Breast epithelium (tissue), 4 donors: ENCODE data around the gene GIPC3. TPM values are rescaled to one million over a fixed set of nuclear protein-coding genes. Genes with fewer than 3 reads are reported as not detected.

Source experiments
- DNase-seq, 2 donors: peaks; one replicate each; pipeline ENCODE4 v3.0.0-alpha.2; 2019; ENCODE audit warnings: low spot score in 2 of 2
- H3K27ac ChIP-seq, 2 donors: fragments of 200-600 bp; sonication (generic) in 1 of 2; one replicate each; pipeline ENCODE4 v1.5.1; 2016 to 2019; ENCODE audit warnings: mild to moderate bottlenecking in 1 of 2
- H3K27me3 ChIP-seq, 2 donors: fragments of 200-600 bp; sonication (generic) in 1 of 2; one replicate each; pipeline versions ENCODE4 v1.5.1 to v1.6.0; 2017 to 2019; ENCODE audit warnings: control low read depth in 1 of 2, mild to moderate bottlenecking in 1 of 2
- H3K36me3 ChIP-seq: fragments of 200-600 bp; one replicate; pipeline ENCODE4 v1.5.1; 2019
- H3K4me1 ChIP-seq, 2 donors: fragments of 200-600 bp; sonication (generic); one replicate each; pipeline ENCODE4 v1.5.1; 2016 to 2019; ENCODE audit warnings: control low read depth in 1 of 2
- H3K4me3 ChIP-seq, 3 donors: fragments of 200-600 bp; sonication (generic); 1 replicate in 2 of 3; 2 replicates in 1 of 3; pipeline ENCODE4 v1.5.1; 2016 to 2019; ENCODE audit warnings: mild to moderate bottlenecking in 3 of 3, moderate library complexity in 2 of 3
- H3K9me3 ChIP-seq, 2 donors: fragments of 200-600 bp; sonication (generic) in 1 of 2; one replicate each; pipeline ENCODE4 v1.5.1; 2016 to 2019; ENCODE audit warnings: control low read depth in 1 of 2
- CTCF ChIP-seq, 3 donors: fragments of 450-650 bp; IDR thresholded peaks; one replicate each; pipeline ENCODE4 v1.5.1; 2016 to 2017; ENCODE audit warnings: antibody characterized with exemption in 3 of 3, mild to moderate bottlenecking in 3 of 3, moderate library complexity in 3 of 3
- POLR2A ChIP-seq: fragments of 450-650 bp; IDR thresholded peaks from one replicate; pipeline ENCODE4 v1.6.1; 2016; ENCODE audit warnings: antibody characterized with exemption, mild to moderate bottlenecking, moderate library complexity
- POLR2AphosphoS5 ChIP-seq, 3 donors: sonication (generic); formaldehyde crosslinking; IDR thresholded peaks; one replicate each; pipeline ENCODE4 v1.6.1; 2017; ENCODE audit warnings: antibody characterized with exemption in 3 of 3
- intact Hi-C: fragments of 100-400 bp; cut with DNase I; formaldehyde crosslinking; loops from one replicate; pipeline ENCODE4 v1.15.1; 2023; ENCODE audit warnings: low total_unique reads
- total RNA-seq, 3 donors: library from RNA; depleted of rRNA; stranded (reverse); fragments of >200 nt; gene quantifications; one replicate each; pipeline ENCODE4 v1.1.0, GENCODE V29; 2016

GIPC3 gene
- total RNA-seq, 3 donors from 2014 or later = 0.29 to 0.66 (median 0.64) TPM

GRCh38 chr19:3613818-3614661 is 28.8 kb downstream of the GIPC3 start:
- TF ChIP-seq POLR2AphosphoS5 (IDR thresholded peaks at IDR 0.05) (no peak), POLR2A (no peak), CTCF (IDR thresholded peaks at IDR 0.05) (no peak)
- Histone ChIP-seq H3K4me3 (no peak overlapping the region), H3K4me1 (no peaks in the 10 kb centered on the region), H3K36me3 (peaks cover 9% of the 10 kb centered on the region), H3K27ac (no peak overlapping the region), H3K9me3 (no peaks in the 10 kb centered on the region), H3K27me3 (no peaks in the 10 kb centered on the region)
- DNase-seq = no peak
- intact Hi-C loops = no loop called here

- no peak overlapping the region for H3K27ac ChIP-seq
- no peak overlapping the region for H3K4me3 ChIP-seq
- no peaks in the 10 kb centered on the region for H3K4me1 ChIP-seq
- intact Hi-C loops = loop anchor here (5.0 kb wide), 1 partner anchor 68 kb away; no protein-coding TSS in a partner anchor
- DNase-seq = no peak
- TF ChIP-seq POLR2AphosphoS5 (IDR thresholded peaks at IDR 0.05) (no peak), POLR2A (no peak), CTCF (IDR thresholded peaks at IDR 0.05) (no peak)
- H3K9me3 ChIP-seq = no peaks in the 10 kb centered on the region
- no peaks in the 10 kb centered on the region for H3K27me3 ChIP-seq
- peaks cover 9% of the 10 kb centered on the region for H3K36me3 ChIP-seq
These were observed 29.7 kb downstream of the GIPC3 start for GRCh38 chr19:3614858-3615505.

GRCh38 chr19:3615524-3616135 is 30.4 kb downstream of the GIPC3 start:
- DNase-seq = no peak
- Histone ChIP-seq H3K4me3 (no peak overlapping the region), H3K9me3 (no peaks in the 10 kb centered on the region), H3K27ac (no peak overlapping the region), H3K4me1 (no peaks in the 10 kb centered on the region), H3K36me3 (peaks cover 9% of the 10 kb centered on the region), H3K27me3 (no peaks in the 10 kb centered on the region)
- intact Hi-C loops = loop anchor here (5.0 kb wide), 1 partner anchor 68 kb away; no protein-coding TSS in a partner anchor
- TF ChIP-seq POLR2A = no peak
- no peak for TF ChIP-seq CTCF (IDR thresholded peaks at IDR 0.05)
- TF ChIP-seq POLR2AphosphoS5 (IDR thresholded peaks at IDR 0.05) = no peak

GRCh38 chr19:3617463-3617862 is 32.2 kb downstream of the GIPC3 start:
- Histone ChIP-seq H3K4me1 (no peaks in the 10 kb centered on the region), H3K9me3 (no peaks in the 10 kb centered on the region), H3K27me3 (no peaks in the 10 kb centered on the region), H3K27ac (no peak overlapping the region), H3K36me3 (peaks cover 9% of the 10 kb centered on the region), H3K4me3 (no peak overlapping the region)
- TF ChIP-seq POLR2AphosphoS5 (IDR thresholded peaks at IDR 0.05) = no peak
- TF ChIP-seq CTCF (IDR thresholded peaks at IDR 0.05) = no peak
- no peak for TF ChIP-seq POLR2A
- intact Hi-C loops = loop anchor here (5.0 kb wide), 1 partner anchor 70 kb away; no protein-coding TSS in a partner anchor
- no peak for DNase-seq
